ENCODE measurements around the gene MAML2.

MAML2 gene

DNA sequence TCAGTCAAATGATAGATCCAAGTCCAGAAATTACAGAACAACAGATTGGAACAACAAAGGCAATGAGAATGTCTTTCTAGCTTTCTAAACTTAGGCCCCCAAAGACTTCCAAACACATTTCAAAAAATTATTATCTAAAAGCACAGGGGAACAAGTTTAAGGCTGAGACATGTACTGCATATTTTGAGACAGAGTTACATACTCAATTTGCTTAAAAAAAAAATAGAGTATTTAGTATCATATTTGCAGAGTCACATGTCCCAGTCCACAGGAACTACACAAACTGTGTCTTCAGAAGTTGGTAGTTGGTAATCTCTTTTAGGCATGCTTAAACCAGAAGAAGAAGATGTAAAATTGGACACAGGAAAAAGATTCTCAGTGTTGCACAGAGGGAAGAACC is 127.2 kb downstream of the MAML2 start:
- DNase-seq (ENCODE audit: low read depth in 2 of 3, low spot score in 2 of 3), result no peak

DNA sequence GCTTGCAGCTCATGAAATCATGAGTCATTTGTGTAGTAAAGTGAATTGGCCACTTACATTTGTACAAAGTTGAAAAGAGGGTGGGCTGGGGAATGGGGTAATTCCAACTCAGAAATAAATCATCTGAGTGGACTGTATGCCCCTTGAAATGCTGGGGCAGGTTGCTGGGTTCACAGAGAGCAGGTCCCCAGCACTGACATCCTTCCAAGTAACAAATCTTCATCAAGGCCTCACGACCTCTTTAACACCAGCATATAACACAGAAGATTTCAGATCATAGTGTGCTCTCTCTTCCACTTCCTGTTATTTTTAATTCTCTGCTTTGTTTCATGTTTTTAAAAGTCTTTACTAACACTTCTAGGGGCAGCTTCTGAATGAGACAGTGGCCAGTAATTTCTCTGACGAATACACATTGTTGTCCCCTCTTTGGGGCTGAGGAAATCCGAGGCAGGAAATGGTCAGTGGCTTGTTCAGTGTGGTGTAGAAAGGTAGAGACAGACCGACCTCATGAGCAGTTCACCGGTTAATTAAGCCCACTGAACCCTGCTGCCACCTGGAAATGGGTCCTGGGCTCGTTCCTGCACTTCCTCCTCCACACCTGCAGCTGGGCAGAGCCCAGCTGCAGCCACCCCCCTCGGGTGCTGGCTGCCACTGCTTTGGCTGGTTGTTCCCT is 127.7 kb downstream of the MAML2 start:
- DNase-seq (ENCODE audit: low read depth in 2 of 3, low spot score in 2 of 3), result no peak

DNA sequence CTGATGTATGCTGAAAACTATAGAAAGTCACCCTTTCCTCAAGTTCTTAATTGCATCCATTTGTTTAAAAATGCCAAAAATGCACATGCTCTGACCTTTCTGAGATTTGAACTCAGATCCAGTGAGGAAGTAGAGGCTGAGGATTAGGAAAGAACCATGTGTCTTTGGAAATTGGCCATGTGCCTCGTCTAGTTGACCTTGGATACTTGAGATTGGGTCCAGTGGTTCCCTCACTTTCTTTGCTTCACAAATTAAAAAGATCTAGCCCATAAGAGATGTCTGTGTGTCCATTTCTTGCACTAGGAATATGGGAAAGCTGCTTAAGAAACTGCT is 128.3 kb downstream of the MAML2 start:
- no peak for DNase-seq (ENCODE audit: low read depth in 2 of 3, low spot score in 2 of 3)

DNA sequence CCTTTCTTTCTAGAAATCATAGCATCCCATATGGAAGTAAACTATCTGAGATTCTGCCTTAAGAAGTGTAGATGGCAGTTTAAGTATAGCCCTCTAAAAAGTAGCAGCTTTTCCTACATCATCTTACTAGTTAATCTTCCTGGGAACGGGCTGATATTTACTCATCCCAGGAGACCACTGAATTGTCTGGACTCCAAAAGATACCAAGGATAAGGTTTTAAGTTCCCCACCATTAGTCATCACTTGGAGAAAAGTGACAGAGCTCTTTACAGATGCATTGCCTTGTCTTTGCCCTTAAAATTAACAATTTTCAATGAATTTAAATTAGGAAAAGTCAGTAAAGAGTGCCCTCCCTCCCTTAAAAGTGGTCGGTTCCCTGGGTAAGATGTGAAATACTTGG is 129.5 kb downstream of the MAML2 start:
- DNase-seq (ENCODE audit: low read depth in 2 of 3, low spot score in 2 of 3), result no peak

DNA sequence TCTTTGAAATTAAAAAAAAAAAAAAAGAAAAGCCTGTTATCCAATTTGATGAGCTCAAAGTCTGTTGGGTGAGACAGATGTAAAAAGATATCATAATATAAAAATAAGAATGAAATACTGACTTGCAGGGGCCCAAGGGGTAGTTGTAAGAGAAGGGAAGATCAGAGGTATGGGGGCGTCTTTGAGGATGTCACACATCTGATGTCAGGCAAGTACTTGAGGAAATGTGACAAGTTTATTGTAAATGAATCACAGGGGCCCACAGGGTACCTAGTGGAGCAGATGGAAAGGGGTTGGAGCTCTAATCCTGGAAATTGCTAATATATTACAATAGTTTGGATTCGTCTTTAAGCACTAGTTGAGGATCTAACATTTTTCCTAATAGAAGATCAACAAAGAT is 131.6 kb downstream of the MAML2 start:
- no peak for DNase-seq (ENCODE audit: low read depth in 2 of 3, low spot score in 2 of 3)

DNA sequence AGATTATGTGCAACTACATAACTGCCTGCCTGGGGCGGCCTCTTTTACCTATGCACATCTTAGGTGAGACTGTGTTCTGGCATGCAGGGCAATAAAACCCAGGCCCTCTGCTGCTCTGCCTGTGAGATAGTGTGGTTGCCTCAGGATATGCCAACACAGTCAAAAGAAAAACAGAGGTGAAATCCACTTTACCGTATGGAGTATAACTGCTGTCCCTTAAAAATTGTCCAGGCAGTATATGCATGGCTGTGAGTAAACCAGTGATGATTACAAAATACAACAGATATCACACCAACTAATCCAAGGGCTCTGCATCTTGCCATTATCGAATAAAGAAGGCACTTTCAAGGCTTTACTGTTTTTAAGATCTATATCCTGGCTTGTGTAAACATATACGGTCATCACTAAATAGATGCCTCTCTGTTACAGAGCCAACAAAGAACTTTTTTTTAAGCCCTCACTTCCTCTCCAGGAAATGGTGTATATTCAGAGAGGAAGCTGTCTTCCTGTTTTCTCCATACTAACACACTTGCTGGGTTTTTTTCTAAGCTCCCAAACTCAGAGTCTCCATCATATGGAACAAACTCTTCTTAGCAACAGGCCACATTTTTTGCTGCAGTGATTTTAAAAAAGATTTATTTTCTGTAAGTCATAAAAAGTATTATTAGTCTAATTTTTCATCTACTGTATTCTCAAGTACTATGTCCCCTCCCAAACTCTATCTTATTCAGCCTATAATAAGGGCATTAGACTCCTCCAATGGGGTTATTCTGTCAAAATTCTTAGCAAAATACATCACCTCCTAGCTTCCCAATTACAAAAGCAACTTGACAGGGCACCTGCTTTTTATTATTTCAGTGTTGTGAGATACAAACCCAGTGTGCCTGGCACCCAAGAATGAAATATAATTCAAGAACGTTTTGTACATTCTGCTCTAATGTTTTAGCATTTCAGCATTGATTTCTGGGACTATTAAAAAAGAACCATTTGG is 135.2 kb downstream of the MAML2 start:
- no peak for DNase-seq (ENCODE audit: low read depth in 2 of 3, low spot score in 2 of 3)

DNA sequence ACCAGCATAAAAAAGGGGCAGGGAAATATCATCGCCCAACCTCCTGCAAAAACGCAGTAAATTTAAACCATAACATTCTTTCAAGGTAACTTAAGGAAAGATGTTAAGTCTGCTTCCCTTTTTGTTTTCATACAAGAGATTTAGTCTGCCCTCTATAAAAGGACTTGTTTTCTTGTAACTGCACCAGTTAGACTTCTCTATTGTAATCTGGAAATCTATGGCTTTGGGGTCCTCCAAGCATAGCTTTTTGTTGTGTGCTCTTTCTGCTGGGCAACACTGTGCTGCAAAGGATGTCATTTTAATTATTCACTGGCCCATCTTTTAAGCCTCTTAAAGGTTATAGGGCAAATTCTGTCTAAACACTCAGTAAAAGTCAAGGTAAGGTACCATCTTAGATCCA is 136.0 kb downstream of the MAML2 start:
- no peak for DNase-seq (ENCODE audit: low read depth in 2 of 3, low spot score in 2 of 3)

DNA sequence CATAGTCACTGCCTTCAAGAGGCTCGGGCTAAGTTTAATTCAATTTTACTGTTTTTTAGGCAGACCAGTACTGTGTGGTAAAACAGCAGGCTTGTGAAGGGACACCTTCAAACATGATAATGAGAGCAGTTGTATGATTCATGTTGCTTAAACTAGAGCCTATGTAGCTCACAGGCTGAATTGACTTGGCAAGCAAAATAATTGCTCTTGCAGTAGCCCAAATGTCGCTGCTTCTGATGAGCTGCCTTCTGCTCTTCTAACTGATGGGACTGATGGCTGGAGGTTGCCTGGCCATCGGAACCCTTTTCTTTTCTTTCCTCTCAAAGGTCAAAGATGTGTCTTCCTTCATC is 137.6 kb downstream of the MAML2 start:
- no peak for DNase-seq (ENCODE audit: low read depth in 2 of 3, low spot score in 2 of 3)

DNA sequence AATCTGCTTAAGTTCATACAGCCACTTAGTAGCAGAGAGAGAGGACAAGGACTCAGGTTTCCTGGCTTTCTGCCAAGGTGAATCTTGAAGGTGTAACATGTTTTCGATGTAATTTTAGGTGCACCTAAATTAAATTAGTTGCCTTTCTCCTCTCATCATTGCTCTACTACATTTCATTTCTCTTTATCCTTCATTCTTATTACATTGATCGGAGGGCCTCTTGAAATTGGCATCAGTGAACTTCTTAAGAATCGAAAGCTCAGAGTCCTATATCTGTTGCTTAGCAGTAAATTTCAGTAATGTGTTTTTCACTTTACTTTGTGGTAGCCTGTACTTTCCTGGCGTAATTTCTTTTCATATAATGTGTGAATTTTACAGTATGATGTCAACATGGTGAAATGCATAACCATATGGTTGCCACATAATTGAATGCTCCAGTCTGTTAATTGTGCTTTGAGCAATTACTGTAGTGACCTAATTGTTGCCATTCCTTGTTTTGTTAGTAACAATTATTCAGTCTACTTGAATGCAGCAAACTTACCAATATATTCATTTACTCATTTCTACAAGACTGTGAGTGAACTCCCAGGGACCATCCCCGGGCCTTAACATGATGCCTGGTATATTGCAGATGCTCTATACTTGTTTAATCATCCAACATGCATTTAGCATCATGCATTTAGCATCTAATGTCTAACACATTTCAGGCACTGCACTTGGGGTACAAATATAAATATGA is 138.1 kb downstream of the MAML2 start:
- no peak for DNase-seq (ENCODE audit: low read depth in 2 of 3, low spot score in 2 of 3)

DNA sequence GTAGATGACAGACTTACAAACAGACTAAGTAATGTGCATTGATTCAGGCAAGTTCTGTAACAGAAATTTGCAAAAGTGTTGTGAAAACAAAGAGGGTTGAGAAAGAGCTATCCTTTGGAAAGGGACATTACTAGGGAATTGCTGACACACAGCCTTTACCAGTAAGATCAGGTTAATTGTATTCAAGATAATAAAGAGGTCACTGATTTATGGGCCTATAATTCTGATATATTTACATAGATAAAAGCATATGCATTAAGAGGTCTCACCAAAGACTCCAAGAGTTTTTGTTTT is 138.7 kb downstream of the MAML2 start:
- no peak for DNase-seq (ENCODE audit: low read depth in 2 of 3, low spot score in 2 of 3)

DNA sequence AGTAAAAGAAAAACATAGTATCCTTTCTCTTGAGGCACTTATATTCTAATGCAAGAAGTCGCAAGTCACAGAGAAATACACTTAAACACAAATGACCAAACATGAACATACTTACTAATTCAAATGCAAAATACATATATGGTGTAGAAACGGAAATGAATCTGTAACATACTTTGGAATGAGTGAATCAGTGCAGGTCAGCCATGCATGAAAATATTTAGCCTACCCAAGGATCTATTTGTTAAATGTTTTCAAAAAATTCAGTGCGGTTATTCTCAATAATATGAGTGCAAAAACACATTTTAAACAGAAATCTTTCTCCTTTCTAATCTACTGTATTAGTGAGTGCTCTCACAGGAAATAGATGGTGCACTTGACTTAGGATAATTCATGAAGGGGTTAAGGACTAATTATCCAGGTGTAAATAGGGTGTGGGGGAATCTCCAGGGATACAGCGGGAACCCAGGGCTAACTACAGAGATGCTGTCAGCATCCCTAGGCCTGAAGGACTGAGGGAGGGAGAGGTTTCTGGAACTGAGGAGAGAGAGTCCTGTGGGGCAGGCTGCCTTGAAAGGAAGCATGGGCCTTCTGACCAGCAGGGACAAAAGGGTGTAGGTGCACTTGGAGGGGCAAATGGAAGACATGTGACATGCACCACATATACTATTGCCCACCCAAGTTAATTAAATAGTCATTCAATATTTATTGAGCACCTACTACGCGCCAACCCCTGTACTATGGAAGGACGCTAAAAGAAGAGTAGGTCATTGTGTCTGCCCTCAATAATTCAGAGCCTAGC is 139.2 kb downstream of the MAML2 start:
- DNase-seq (ENCODE audit: low read depth in 2 of 3, low spot score in 2 of 3), result no peak

DNA sequence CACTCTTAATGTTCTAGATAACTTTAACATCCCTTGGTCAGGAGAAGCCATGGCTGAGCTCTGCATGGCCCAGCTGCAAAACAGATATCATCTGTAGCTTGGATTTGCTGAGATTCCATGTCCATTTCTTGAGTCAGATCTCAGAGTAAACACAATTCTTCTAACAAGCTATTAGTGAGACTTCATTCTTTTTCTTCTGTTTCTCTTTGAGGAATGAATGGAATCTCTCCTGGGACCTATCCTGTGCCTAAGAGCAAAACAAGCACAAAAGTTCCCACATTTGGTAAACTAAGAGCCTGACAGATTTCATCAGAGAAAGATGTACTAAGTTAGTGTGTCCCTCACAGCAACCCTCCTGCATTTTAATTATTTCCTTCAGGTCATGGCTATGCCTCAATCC is 142.8 kb downstream of the MAML2 start:
- no peak for DNase-seq (ENCODE audit: low read depth in 2 of 3, low spot score in 2 of 3)

DNA sequence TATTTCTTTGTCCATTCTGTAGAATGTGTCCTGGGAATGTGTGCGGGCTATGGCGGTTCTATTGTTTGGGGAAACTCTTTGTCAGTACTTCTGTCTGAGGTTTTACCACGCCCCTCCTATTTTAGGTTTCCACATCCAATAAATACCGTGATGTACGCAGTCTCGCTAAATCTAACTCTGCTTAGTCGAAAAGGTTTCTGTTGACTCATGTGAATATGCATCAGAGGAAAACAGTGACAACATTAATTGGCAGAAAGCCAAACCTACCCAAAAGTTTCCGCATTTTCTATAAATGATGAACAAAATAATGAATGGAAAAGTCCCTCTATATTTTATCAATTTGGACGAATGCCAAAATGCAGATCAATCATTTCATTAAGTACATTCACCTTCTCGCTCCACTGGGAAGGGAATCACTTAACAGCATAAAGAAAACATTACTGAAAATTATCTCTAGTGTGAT is 143.4 kb downstream of the MAML2 start:
- no peak for DNase-seq (ENCODE audit: low read depth in 2 of 3, low spot score in 2 of 3)

DNA sequence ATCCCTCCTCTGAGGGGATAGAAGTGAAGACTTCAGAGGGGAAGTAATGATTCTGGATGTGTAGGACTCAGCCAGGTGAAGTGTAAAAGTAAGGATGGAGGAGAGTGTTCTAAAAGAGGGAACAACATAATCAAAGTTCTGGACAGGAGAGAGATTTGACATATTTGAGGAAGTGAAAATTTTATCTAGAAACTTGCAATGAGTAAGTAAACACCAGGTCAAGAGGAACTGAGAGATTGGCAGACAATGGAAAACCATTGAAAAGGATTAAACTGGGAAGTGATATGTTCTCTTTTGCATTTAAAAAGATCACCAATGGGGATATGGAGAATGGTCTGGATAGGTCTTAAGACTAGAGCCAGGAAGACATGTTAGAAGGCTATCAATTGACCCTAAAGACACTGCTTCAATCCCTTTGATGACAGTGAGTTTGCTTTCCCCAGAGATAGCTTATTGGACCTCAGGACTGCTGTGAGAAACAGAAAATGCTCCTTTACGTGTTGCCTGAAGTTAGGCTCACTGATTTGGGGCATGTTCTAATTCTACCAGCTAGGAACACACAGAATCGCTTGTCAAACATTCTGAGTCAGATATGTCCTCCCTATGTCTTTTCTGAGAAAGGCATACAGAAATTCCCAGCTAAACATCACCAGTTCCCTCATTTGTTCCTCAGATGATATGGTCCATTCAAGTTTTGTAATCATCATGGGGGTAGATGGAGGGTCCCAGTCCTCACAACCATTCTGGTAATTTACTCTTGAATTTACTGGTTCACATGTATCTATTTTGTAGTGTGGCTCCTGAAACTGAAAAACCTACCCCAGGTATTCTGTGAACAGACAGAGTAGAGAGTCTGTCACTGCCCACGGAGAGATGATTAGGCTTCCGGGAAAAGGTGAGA is 144.9 kb downstream of the MAML2 start:
- DNase-seq (ENCODE audit: low read depth in 2 of 3, low spot score in 2 of 3), result no peak

DNA sequence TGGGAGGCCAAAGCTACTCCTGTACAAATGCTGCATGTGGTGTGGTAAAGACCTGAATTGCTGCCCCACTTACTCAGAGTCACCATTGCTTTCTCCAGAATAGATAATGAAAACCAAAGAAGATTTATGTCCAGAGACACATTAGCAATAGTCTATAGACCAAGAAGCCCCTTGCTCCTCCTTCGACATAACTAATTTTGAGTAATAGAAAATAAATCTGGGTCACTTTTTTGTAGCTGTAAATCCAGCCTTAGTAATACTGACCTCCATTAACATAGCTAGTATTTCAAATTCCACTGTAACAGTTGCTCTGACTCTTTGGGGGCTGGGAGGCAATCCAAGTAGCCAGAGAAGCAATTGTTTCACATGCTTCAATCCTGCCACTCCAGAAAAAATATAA is 145.9 kb downstream of the MAML2 start:
- DNase-seq (ENCODE audit: low read depth in 2 of 3, low spot score in 2 of 3), result no peak

DNA sequence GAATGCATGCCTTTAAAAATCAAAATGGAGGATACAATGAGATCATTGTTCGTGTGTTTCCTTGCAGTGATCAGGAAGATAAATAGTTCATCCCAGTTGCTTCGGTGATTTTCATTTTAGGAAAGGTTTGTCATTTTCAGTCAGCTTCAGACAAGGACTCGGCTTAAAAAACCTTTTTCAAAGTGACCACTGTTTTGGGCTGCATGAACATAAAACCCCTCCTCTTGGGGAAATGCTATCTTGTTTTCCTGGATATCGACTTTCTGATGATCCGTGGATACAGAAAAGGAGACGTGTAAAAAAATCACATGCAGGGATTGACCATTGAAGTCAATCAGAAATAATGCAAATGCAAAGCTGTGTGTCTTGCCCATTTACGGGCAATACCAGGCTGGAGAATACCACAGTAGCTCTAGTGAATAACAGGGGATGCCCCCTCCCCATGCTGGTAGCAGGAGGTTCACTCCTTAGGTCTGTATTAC is 146.8 kb downstream of the MAML2 start:
- no peak for DNase-seq (ENCODE audit: low read depth in 2 of 3, low spot score in 2 of 3)

DNA sequence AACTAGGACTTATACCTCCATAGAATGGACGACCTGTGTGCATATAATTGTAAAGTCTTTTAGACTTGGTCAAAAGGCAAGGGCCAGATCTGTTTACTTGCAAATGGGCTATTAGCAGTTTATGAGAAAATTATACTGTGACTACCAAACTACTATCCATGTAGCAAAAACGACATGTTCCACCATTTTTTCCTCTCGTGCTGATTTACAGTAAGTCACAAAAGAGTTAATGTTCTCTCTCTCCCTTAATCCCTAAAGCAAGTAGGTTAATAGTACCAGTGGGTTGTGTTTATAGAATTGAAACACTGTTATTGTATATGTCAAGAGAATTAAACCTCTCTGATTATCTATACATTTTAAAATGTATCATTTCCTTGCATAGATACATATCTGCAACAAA is 147.3 kb downstream of the MAML2 start:
- DNase-seq (ENCODE audit: low read depth in 2 of 3, low spot score in 2 of 3), result no peak

DNA sequence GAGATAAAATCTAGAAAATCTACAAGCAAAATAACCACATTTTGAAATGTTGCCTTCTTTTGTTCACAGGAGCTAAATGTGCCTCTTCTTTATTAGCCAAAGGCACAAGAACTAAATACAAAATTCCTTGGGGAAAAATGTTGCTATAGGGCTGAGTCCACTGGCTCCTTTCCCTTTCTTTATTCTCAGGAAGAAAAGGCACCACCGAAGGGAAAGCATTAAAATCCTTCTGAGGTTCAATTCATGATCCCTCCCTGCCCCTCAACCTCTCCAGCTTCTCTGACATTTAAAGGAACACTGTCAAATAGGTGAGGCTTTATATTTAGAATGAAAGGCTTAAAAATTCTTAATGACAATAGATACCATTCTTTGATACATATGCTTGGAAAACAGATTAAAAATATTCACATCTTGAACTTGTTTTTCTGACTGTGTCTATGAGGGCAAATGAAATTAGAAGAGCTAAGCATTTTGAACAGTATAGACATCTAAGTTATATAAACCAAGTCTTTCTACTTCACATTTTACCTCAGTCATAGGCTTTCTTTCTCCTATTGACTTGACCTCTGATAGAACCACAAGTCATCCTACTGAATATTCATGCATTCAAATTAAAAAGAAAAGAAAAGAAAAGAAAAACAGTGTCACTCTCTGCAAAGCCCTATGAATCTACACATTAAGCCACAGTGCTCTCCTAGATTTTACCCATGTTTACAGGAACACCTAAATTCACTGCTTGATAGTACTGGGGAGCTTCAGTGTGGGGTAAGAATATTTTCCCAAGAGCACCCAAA is 148.2 kb downstream of the MAML2 start:
- DNase-seq (ENCODE audit: low read depth in 2 of 3, low spot score in 2 of 3), result no peak

DNA sequence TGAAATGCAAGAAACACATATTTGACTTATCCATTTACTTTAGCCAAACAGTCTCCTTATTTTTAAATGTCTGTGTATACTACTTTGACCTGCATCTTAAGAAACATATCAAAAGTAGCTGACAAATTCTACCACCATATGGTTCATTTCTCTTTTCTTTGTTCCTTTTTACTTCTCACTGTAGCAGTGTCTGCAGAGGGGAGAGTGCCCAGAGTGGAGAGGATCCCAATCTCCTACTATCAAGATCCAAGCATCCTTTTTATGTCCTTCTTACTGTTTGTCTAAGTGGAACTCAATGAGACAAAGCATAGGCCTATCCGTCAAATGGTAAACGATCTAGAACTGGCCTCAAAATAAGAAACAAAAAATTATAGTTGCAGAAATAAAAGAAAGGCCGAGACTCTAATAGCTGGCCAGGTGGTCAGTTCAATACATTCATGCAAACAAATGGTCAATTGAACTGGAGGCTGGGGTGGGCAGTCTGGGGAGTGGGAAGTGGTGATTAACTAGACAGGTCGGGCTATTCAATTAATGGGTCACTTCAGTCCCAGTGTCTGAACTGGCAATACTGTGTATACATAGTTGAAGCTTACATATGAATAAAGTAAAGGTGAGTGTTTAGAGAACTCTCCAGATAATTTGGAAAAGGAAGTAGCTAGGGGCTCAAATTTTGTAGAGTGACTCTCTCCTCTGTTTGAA is 149.1 kb downstream of the MAML2 start:
- no peak for DNase-seq (ENCODE audit: low read depth in 2 of 3, low spot score in 2 of 3)

Data from activated CD8-positive, alpha-beta memory T cell treated with anti-CD3 and anti-CD28 coated beads for 48 hours (primary cell).